Glomerular visceral epithelial cell (primary cell): ENCODE data around the gene ANP32A.
A peak's percentile ranks its signal among the peaks of the same experiment; 100 is the strongest.

ENCODE experiments used
- DNase-seq: peaks from one replicate; pipeline ENCODE4 v3.0.0-alpha.2; 2016; ENCODE audit errors: extremely low spot score

Gene ANP32A

DNA sequence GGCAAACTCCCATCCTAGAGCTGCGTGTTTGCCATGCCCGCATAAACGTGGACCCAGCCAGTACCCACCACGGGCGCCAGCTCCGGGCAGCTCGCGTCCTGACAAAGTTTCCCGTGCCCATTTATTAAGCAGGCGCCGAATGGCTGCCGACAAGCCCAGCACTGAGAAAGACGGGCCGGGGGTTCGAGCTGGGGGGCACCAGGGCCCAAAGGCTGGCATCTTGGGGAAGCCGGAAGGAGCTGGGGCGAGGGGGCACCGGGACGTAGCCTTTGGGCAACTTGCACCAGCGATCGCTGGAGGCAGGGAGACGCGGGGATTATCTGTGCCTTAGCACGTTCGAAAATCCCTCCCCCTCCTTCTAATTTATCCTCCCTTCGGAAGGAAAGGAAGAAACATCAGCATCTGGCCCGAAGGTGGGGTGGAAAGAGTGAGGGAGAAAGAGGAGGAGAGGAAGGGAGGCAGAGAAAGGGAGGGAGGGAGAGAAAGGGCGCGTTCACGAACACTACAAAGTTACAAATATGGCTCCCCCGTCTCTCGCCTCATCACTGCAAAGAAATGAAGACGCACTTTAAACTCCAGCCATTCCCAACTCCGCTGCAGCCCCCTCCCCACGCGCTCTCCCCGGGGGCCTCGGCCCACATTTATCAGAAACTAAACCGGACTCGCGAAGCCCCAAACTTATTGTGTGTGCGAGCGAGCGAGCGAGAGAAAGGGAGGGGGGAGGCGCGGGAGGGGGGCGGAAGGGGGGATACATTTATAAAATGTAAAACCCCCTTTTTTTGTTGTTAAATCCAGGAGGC is 1.0 kb downstream of the ANP32A start:
- DNase-seq: peak; percentile 53

DNA sequence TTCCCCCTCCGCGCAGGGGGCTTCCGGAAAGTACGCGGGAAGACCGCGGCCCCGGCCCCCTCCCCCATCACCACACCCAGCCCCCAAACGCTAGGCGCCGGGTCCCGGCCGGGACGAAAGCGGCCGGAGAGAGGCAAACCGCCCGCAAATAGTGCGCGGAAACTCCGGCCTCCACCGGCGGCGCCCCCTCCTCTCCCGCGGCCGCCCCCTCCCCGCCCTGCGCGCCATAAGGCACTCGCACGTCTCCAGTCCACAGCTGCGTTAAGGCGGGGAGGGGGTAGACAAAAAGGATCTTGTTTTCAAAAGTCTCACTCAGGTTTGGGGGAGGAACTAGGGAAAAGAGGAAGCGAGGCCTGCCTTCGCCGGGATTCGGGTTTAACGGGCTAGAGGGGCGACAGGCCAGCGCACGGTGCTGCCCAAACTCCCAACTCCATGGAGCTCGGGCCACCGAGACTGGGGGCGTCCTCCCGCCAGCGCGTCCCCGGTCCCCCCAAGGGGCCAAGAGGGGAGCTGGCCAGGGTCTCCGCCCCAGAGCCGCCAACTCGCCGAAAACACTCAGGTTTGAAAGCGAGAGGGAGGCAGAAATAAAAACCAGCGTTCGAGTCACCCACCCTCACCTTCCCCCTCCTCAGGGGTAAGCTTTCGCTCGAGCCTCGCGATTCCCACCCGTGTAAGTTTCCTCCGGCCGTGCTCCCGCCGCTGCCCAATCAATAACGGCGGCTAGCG is 1.8 kb downstream of the ANP32A start:
- DNase-seq: peak; percentile 33

DNA sequence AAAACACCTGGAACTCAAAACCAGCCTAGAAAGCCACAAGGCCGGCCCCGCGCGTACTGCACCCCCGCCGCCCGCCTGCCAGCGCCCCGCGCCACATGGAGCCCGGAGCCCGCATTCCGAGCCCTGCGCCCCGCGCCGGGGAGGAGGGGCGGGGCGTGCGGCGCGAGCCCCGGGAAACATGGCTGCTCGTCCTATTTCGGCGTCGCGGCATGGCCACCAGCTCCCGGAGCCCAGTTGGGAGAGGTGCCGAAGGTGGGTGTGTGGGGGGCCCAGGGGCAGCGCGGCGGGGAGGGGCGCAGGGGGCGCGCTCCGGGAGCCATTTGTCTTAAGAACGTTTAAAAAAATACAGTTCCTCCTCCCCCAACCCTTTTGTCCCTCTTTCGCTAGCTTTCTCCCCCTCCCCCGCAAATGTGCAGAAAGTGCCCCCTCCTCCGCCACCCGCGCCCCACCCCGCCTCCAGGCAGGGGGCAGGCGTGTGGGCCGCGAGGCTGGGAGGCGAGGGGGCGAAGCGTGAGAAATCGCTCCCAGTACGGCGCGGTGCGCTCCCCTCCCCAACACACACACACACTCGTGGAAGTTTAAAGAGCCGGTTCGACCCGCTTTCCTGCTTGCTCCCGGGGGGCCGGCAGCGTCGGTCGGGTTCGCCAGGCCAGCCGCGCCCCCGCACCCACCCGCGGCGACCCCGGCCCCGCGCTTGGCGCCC is 2.5 kb downstream of the ANP32A start:
- DNase-seq: peak; percentile 80

DNA sequence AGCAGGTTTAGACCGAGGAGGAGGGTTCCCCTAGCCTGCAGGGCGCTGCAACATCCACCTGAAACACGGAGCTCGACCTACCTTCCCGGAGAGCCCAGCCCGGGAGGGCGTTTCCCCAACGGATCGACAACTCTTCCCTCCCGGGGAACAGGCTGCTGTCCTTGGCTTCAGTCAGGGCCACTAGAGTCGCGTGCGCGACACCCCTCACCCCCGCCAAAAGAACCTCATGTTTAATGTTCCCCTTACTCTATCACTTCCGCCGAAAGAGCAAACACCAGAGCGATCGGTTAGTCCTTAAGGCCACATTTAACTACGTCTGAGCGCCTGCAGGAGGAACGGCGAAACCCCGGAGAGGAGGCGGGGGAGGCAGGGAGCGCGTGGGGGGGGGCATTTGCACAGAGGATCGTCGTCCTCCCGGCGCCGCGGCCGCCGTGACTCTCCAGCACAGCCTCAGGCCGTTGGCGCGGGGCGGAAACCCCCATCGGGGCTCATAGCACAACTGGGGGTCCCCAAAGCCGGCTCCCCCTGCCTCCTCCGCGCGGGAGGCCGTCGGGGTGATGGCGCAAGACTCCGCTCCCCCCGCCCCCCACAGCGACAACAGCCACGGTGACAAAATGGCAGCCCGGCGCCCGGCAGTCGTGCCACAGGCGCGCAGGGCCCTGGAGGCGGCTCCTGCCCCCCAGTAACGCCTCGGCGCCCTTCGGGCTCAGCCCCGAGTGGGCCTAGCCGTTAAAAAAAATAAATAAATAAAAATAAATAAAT is 3.2 kb downstream of the ANP32A start:
- peak; percentile 64 for DNase-seq

DNA sequence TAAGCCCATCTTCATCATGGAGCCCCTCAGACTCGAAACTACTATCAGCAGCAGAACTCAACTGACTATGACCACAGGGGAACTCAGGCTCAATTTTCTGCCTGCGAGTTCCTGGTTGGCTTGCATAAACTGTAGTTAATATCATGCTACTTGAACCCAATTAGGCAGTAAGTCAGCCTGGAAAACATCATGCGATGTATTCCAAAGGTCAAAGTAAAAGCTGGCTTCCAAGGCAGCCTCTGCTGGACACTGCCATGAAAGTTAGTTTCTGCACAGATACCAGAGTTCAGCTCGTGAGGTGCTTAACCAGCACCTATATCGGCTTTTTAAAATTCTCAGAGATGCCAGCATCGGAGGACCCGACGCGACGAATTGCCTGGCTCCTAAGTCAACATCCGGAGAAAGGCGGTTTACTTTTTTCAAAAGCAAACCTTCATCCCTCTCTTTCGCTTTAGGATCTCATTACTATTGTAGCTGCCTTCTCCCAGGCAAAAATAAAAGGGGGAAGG is 3.8 kb downstream of the ANP32A start:
- peak; percentile 9 for DNase-seq

DNA sequence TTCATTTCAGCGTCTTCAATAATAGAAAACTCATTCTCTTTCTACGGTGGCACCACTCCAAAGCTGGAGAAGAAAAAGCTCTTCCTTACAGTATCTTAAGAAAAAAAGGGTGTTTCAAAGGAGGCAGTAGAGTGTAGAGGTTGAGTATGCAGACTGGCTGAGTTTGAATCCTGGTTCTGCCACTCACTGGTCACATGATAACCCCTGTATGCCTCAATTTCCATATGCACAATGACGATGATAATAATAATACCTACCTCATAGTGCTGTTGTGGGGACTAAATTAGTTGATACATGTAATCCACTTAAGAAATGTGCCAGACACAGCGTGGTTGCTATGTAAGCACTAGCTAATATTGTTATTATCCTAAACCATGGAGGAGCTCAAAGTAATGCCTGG is 4.5 kb downstream of the ANP32A start:
- no peak for DNase-seq

DNA sequence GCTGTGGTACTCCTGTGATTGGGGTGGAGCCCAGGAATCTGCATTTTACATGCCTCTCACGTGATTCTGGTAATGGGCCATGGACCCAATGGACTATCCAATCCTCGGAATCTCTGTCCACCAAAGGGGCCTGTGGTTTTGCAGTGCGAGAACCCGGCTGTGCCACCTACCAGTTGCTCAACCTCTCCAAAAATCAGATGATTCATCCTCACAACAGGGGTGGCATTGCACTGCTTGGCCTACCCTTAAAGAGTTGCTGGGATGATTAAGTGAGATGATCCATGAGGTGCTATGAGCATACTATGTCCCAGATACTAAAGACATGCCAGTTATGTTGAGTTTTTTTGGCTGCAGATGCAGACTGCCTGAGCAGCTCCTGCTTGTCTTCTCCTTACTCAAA is 5.1 kb downstream of the ANP32A start:
- peak; percentile 24 for DNase-seq

DNA sequence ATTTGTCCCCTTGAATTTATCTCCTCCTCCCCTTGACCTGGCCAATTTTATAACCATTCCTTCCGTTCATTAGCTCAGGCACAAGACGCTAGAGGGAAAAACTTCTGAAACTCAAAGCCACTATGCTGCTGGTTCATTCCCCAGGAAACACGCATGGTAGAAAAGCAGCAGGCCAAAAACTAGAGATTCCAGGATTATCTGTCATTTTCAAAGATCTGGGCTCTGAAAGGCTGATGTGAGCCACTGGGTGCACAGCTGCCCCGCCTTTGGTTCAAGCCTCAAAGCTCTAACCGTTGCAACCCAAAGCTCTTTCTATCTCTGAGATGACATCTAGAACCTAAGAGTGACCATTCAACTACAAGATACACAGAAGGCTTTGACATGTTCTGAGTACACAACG is 6.1 kb downstream of the ANP32A start:
- DNase-seq: no peak

DNA sequence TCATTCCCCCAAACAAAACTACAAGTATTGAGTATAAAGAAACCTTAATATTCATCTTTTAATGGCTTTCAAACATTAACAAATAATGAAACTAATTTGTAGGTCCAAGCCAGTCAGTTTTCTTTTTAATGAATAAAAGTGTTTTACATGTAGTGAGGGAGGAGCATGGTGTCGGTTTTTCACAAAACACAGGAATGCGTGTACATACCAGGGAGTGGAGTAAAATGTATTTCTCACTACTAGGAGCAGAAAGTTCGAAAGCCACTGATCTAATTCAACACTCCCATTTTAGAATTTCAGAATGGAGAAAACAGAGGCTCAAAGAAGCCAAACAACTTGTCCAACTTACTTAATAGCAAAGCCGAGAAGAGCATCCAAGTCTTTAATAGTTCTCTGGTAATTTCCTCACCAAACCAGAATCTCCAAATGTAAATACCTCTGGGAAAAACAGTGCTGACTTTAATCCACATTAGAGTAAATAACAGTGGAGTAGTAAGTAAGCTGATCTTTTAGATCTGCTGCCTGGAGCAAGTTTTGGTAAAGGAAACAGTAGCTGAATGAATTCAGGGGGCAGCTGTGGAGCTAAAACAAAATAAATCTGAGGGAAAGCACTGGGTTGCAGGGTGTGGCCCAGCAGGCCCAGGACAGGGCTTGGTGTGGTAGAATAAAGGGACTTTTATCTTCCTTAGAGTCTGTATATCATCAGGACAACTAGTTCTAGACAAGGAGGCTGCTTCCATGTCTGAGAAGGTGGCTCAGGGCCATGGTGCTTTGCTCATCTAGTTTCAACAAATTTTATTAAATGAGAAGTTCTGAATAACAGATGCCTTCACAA is 7.9 kb downstream of the ANP32A start:
- no peak for DNase-seq

DNA sequence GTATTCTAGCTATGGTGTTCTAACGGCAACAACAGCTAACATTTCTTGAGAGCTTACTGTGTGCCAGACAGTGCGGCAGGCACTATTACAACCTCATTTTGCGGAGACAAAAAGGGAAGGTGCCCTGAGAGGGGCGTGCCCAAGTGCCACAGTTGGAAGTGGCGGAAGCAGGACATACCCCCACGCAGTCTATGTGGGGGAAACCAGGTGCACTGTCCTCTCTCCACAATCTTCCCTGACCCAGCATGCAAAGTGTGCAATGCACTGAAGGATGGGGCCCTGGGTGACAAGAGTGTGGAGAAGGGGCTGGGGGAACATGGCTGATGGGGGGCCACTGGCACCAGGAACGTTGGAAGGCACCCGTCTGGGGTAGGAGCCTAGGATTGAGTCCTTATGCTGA is 8.6 kb downstream of the ANP32A start:
- DNase-seq: no peak

DNA sequence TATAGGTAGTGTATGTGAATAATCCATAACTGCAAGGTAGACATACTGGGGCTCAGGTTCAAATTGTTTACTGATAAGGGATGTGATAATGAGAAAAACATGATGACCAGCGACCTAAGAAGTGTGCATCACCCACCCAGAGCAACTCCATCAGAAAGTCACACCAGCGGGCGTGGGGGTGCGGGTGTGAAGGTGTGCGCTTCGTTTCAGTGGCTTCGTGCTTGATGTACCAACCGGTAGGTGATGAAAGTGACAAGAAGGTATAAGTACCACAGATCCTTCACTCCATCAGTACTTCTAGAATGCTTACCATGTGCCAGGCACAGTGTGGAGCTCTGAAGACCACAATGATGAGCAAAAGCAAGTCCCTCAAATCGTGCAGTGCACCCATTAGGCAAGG is 11.2 kb downstream of the ANP32A start:
- no peak for DNase-seq

DNA sequence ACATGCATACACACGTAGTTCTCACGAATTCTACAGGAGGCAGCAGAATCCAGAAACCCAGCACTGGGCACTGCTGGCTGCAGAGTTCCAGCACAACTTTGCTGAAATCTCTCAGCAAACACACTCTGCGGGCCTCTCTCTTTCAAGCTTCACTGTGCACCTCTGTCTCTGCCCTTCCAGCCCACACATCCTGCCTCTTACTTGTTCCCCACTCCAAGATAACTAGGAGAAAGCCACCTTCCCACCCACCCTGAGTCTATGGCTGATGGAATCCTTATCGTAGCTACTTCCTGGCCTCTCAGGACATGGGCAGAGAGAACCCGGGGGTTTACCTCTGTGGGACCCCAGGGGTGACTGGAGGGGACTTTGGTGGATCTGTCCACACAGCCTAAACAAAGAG is 11.9 kb downstream of the ANP32A start:
- DNase-seq: no peak

DNA sequence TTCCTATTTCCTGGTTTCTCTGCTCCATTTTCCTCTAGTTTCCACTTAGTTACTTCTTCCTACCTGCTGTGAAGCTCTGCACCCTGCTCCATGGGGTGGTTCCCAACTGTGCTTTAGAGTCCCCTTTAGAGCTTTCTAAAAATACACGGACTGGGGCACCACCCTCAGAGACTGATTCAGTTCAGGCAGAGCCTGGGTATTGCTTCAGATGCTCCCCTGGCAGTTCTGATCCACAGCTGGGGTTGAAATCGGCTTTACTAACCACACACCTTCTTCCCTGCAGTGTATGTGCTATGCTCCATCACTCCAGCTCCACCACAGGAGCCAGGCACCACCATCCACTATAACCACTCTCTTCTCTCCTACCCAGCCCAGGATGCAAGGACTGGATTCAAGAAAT is 12.6 kb downstream of the ANP32A start:
- no peak for DNase-seq

DNA sequence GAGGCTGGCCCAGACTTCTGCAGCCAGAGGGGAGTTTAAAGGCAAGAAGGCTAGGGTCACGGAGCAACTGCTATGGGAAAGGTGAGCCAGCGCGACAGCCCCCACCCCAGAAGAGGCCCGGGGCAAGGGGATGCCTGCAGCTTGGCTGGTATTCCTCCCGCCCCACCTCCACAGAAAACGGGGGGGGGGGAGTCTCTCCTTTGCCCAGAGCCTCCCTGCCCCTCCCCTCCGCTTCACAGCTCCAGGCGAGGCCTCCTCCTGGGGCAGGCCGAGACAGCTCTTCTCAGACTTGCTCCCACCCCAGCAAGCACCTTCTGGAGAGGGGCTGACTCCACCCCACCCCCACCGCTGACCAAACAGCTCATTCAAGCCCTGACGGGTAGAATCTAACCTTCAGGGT is 13.4 kb downstream of the ANP32A start:
- DNase-seq: no peak

DNA sequence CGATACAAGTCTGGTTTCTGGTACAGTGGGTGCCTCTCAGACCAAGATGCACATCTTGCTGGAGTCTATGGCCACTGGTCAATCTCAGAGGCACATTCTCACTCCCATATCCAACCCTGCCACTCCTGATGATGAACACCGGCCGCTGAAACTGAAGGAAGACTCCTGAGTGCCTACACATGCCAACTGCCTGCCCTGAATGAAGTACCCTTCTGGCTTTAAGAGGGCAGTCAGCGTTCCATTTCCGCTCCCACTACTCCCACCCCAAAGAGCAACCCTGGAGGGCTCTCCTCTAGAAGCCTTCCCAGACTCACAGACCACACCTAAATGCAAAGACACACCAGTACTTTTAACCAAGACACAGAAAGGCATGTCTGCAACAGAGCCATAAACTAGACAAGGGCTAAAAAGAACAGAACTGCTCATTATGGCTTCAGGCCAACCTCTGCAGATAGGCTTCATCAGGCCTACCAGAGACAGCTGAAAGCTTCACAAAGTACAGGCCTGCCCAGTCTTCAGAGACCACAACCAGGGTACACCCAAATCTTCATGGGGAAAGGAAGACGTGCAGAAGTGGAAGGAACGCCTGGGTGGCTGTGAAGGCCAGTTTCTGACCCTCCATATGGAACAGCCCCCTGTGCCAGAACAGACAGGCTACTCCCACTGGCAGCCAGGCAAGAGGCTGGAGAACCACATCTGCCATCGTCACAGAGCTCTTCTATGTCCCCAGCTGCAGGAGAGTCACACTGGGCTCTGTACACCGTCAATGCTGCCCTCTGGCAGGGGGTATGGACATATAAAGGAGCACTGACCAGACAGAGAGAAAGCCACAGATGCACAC is 14.3 kb downstream of the ANP32A start:
- DNase-seq: no peak

DNA sequence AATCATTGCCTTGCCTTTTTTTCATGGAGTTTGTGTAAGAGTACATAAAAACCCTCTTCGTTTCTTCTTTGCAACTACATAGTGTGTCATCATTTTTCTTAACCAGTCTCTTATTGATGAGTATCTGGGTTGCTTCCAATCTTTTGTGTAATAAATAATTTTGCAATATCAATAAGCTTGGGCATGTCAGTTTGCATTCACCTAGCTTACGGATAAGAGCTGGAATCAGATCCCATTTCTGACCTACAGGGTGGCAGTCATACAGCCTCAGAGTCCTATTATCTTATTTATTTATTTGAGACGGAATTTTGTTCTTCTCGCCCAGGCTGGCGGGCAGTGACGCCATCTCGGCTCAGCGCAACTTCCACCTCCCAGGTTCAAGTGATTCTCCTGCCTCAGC is 18.3 kb downstream of the ANP32A start:
- DNase-seq: no peak

DNA sequence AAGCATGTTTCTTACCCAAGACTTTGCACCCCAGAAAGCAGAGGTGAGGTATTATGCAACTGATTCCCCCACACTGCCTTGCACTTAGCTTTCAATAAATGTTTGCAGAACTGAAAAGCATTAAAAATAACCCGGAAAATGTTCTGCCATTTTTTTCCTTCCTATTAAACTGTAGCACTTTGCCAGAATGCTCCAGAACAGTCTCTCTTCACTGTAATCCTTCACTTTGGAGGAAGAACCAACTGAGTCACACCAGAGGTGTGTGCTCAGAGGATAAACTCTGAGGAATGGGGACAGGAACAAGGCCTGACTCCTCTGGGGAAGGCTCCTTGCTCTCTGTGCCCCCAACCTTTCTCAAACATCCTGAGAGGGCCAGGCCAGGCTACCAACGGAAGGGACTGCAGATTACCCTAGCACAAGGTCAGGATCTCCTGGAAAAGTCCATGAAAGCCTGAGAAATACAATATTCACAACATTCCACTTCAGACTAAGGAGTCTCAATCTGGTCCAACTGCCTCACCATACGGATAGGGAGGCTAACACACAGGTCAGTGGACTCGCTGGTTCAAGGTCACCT is 19.0 kb downstream of the ANP32A start:
- DNase-seq: no peak

DNA sequence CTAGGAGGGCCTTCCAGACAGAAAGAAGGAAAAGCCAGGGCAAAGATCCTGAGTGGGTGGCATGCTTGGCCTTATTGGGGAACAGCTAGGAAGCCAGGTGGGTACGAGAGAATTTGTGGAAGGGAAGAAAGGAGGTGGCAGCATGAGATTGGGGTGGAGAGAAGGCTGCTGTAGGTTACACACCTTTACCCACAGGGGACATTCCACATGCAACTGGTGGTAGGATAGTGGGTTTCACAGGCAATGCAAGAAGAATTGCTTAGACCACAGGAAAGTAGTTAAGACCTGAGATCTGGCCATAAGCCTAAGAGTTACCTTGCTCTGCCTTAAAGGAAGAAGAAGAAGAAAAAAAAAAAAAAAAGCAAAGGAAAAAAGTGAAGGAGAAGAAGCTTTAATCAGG is 19.8 kb downstream of the ANP32A start:
- no peak for DNase-seq

DNA sequence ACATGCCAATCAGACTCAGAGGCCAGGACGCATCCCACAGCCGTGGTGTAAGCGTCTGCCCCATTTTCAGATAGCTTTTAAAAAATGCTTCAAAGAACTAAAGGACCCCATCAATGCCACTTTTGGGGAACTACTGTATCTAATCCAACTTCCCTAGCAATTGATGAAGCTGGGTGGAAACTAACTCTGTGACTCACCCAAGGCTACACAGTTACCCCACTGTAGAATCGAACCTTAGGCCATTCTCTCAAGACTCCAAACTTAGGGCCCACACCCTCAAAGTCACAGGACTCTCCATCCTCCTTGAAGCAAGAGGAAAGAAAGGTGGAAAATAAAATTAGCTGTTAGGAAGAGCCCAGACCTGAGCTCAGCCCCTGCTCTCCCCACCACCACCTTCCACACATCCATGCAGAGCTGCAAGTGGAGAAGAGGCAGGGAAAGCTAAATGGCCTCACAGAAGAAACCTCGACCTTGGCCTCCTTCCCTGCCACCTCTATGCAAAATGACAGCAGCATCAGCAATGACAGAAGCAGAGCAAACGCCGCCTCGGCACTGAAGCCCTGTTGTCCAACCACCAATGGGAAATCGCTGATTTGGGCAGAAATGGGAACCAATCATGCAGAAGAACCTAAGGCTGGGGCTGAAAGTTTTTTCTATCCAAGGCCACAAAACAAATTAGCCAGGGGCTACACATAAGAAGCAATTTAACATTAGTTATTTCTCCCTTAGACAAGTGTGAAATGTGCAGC is 22.2 kb downstream of the ANP32A start:
- no peak for DNase-seq
